Measurements from ENCODE around the gene PNPLA1.

Gene PNPLA1

DNA sequence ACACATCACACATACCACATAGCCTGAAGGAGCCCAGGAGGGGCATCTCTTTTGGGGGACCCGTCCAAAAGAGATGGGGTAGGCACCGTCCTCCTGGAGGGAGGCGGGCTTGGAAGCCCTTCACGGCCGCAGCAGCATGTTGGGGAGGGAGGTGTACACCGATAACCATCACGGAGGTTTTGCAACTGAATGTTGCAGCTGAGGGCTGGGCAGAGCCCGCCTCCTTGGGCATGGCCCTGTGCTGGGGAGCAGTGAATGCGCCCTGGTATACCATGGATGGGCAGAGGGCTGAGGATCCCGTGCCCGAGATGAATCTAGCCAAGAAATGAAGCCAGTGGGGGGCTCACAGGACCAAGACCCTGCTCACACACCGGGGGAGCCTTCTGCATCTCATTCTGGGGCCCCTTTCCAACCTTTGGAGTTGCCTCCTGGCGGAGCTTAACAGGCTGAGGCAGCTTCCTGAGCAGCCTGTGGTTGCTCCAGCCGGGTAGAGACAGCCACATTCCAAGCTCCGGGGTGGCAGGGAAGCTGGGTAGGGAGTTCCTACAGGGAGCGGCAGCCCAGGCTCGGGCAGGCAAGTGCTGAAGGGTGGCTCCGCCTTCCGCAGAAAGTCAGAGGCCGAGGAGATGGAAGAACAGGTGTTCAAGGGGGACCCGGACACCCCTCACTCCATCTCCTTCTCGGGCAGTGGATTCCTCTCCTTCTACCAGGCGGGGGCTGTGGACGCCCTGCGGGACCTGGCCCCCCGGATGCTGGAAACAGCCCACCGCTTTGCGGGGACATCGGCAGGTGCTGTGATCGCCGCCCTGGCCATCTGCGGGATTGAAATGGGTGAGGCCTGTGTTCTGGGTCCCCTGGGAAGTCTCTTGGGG, at the start of gene PNPLA1:
Gene PNPLA1 (plus strand): TSS at position 227 of the 872 bp plus-strand sequence. CDS start 400 bp downstream, at position 627.
- no peaks in the 10 kb centered on the region for H3K27me3 ChIP-seq (ENCODE audit: control insufficient read depth, insufficient read depth, low read length)
- no peak within 1 kb of the TSS for H3K9ac ChIP-seq (ENCODE audit: low read depth, low read length)
- H3K9me3 ChIP-seq (ENCODE audit: control insufficient read depth, insufficient read depth, low read length) = no peaks in the 10 kb centered on the region
- no peaks in the 10 kb centered on the region for H3K36me3 ChIP-seq (ENCODE audit: control insufficient read depth, insufficient read depth, low read length)
- H3K4me1 ChIP-seq (ENCODE audit: control insufficient read depth, insufficient read depth, low read length) = no peaks in the 10 kb centered on the region
- H3K4me3 ChIP-seq (ENCODE audit: low read depth, low read length) = no peak within 1 kb of the TSS

DNA sequence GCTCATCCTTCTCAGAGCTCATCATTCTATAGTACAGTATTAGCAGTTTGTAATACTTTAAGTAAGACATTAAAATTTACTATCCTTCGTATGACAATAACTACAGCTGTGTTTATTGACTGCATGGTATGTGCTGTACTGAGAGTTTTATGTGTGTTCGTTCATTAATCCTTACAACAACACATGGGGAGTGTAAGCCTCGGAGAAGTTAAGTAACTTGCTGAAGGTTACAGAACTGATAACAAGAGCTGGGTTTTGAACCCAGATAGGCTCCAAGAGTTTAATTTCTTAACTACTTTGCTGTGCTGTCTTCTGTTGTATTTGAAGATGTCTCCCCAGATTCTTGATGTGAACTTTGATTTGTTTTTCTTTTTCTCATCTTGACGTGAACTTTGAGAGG, 49.6 kb upstream of the PNPLA1 start:
- no peak overlapping the region for H3K4me3 ChIP-seq (ENCODE audit: low read depth, low read length)
- H3K27me3 ChIP-seq (ENCODE audit: control insufficient read depth, insufficient read depth, low read length) = no peaks in the 10 kb centered on the region
- no peak overlapping the region for H3K9ac ChIP-seq (ENCODE audit: low read depth, low read length)
- H3K36me3 ChIP-seq (ENCODE audit: control insufficient read depth, insufficient read depth, low read length) = peaks cover 38% of the 10 kb centered on the region
- no peaks in the 10 kb centered on the region for H3K4me1 ChIP-seq (ENCODE audit: control insufficient read depth, insufficient read depth, low read length)
- H3K9me3 ChIP-seq (ENCODE audit: control insufficient read depth, insufficient read depth, low read length) = no peaks in the 10 kb centered on the region

GRCh38 chr6:36221674-36222073, 48.2 kb upstream of the PNPLA1 start:
- Histone ChIP-seq H3K4me3 (ENCODE audit: low read depth, low read length) (no peak overlapping the region), H3K36me3 (ENCODE audit: control insufficient read depth, insufficient read depth, low read length) (peaks cover 23% of the 10 kb centered on the region), H3K9ac (ENCODE audit: low read depth, low read length) (no peak overlapping the region), H3K4me1 (ENCODE audit: control insufficient read depth, insufficient read depth, low read length) (no peaks in the 10 kb centered on the region), H3K9me3 (ENCODE audit: control insufficient read depth, insufficient read depth, low read length) (no peaks in the 10 kb centered on the region), H3K27me3 (ENCODE audit: control insufficient read depth, insufficient read depth, low read length) (no peaks in the 10 kb centered on the region)

DNA sequence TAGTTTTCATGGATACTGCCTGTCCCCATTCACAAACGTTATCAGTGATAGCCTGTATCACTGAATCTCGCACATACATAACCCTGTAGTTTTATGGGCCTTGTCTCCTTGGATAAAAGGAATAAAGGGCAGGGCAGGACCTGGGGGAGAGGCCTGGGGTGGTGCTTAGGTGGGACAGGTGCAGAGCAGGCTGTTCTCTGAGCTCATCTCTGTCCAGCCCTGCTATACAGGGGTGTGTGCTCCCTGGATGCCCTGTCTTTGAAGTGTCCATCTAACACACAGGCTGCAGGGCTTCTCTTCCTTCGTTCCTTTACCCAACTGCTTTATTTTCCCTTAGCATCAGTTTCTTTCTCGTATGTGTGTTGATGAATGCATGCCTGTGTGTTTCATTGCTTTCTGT, 46.9 kb upstream of the PNPLA1 start:
- no peaks in the 10 kb centered on the region for H3K9me3 ChIP-seq (ENCODE audit: control insufficient read depth, insufficient read depth, low read length)
- H3K9ac ChIP-seq (ENCODE audit: low read depth, low read length) = no peak overlapping the region
- no peaks in the 10 kb centered on the region for H3K4me1 ChIP-seq (ENCODE audit: control insufficient read depth, insufficient read depth, low read length)
- no peaks in the 10 kb centered on the region for H3K27me3 ChIP-seq (ENCODE audit: control insufficient read depth, insufficient read depth, low read length)
- peaks cover 24% of the 10 kb centered on the region for H3K36me3 ChIP-seq (ENCODE audit: control insufficient read depth, insufficient read depth, low read length)
- H3K4me3 ChIP-seq (ENCODE audit: low read depth, low read length) = no peak overlapping the region

- Histone ChIP-seq H3K9ac (ENCODE audit: low read depth, low read length) (no peak overlapping the region), H3K4me1 (ENCODE audit: control insufficient read depth, insufficient read depth, low read length) (no peaks in the 10 kb centered on the region), H3K27me3 (ENCODE audit: control insufficient read depth, insufficient read depth, low read length) (no peaks in the 10 kb centered on the region), H3K4me3 (ENCODE audit: low read depth, low read length) (no peak overlapping the region), H3K36me3 (ENCODE audit: control insufficient read depth, insufficient read depth, low read length) (peaks cover 22% of the 10 kb centered on the region), H3K9me3 (ENCODE audit: control insufficient read depth, insufficient read depth, low read length) (no peaks in the 10 kb centered on the region)
Measured at GRCh38 chr6:36223706-36224105, 46.2 kb upstream of the PNPLA1 start.

DNA sequence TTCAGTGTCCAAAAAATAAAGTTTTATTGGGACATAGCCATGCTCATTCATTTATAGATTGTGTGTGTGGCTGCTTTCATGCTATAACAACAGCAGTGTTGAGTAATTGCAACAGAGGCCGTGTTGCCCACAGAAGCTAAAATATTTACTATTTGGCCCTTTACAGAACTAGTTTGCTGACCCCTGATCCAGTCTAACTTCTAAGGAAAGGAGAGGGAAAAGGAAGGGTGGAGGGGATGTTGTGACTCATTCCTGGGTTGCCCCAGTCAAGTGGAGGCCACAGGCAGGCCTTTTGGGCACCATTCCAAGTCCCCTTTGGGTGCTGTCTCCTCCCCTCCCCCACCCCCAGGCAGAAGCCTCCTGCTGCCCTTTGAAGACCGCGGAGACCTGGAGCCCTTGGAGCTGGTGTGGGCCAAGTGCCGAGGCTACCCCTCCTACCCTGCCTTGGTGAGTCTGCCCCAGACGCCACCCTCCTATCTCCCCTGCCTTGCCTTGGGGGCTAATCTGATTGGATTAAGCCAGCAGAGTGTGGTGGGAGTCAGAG, 44.9 kb upstream of the PNPLA1 start:
- Histone ChIP-seq H3K27me3 (ENCODE audit: control insufficient read depth, insufficient read depth, low read length) (no peaks in the 10 kb centered on the region), H3K36me3 (ENCODE audit: control insufficient read depth, insufficient read depth, low read length) (peaks cover 30% of the 10 kb centered on the region), H3K9me3 (ENCODE audit: control insufficient read depth, insufficient read depth, low read length) (no peaks in the 10 kb centered on the region), H3K4me3 (ENCODE audit: low read depth, low read length) (no peak overlapping the region), H3K4me1 (ENCODE audit: control insufficient read depth, insufficient read depth, low read length) (no peaks in the 10 kb centered on the region), H3K9ac (ENCODE audit: low read depth, low read length) (no peak overlapping the region)

GRCh38 chr6:36226438-36227047, 43.3 kb upstream of the PNPLA1 start:
- no peak overlapping the region for H3K4me3 ChIP-seq (ENCODE audit: low read depth, low read length)
- H3K4me1 ChIP-seq (ENCODE audit: control insufficient read depth, insufficient read depth, low read length) = no peaks in the 10 kb centered on the region
- no peaks in the 10 kb centered on the region for H3K27me3 ChIP-seq (ENCODE audit: control insufficient read depth, insufficient read depth, low read length)
- H3K9me3 ChIP-seq (ENCODE audit: control insufficient read depth, insufficient read depth, low read length) = no peaks in the 10 kb centered on the region
- peaks cover 40% of the 10 kb centered on the region for H3K36me3 ChIP-seq (ENCODE audit: control insufficient read depth, insufficient read depth, low read length)
- H3K9ac ChIP-seq (ENCODE audit: low read depth, low read length) = no peak overlapping the region

DNA sequence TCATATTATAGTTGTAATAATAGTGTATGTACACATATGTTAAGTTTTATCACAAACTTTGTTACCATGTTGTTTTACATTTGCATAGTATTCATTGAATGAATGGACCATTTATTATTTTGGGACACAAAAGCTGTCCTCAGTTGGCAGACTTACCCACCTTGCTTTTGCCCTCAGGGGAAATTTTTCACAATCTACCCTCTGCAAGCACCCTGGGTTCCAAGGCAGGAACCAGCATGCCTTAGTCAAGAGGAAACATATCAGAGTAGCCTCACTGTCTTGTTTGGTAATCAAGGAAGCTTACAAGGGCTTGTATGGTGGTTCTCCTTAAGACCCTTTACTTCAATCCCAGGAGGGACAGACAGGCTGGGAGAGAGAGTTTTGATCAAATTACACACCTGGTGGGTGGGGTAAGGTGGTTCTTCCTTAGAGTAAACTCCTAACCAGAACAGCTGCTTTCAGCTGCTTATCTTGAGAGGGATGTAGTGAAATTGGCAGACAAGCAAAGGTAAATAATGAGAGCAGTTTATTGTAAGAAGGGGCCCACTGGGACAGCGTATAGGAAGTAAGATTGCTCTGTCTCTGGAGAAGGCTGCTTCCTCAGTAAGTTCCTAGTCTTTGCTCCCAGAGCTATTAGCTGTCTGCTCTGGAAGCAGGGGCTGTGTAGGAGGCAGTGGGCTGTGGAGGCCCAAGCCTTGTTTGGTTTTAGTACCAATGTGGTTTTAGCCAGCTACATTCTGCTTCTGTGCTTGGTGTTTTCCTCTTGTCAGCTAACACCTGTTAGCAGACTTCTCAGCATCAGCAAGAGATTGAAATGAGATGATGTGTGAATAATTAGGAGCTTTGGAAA, 42.3 kb upstream of the PNPLA1 start:
- Histone ChIP-seq H3K36me3 (ENCODE audit: control insufficient read depth, insufficient read depth, low read length) (peaks cover 40% of the 10 kb centered on the region), H3K9me3 (ENCODE audit: control insufficient read depth, insufficient read depth, low read length) (no peaks in the 10 kb centered on the region), H3K4me1 (ENCODE audit: control insufficient read depth, insufficient read depth, low read length) (no peaks in the 10 kb centered on the region), H3K9ac (ENCODE audit: low read depth, low read length) (no peak overlapping the region), H3K4me3 (ENCODE audit: low read depth, low read length) (no peak overlapping the region), H3K27me3 (ENCODE audit: control insufficient read depth, insufficient read depth, low read length) (no peaks in the 10 kb centered on the region)

- Histone ChIP-seq H3K36me3 (ENCODE audit: control insufficient read depth, insufficient read depth, low read length) (peaks cover 33% of the 10 kb centered on the region), H3K9ac (ENCODE audit: low read depth, low read length) (peak overlapping the region; percentile 12), H3K4me1 (ENCODE audit: control insufficient read depth, insufficient read depth, low read length) (no peaks in the 10 kb centered on the region)
Measured at GRCh38 chr6:36229223-36229622, 40.6 kb upstream of the PNPLA1 start.

DNA sequence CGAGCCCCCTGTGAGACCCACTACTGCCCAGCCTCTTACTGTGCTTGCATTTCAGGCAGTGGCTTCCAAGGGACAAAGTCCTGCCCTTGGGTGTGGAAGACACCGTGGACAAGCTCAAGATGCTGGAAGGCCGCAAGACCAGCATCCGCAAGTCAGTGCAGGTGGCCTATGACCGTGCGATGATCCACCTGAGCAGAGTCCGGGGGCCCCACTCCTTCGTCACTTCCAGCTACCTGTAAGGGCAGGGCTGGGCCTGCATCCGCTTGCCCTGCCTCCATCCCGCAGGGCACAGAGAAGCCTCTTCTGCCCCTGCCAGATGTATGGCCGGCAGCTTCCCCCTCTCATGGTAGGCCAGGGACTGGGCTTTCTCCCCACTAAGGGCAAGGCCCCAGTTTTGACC, 39.5 kb upstream of the PNPLA1 start:
- Histone ChIP-seq H3K4me1 (ENCODE audit: control insufficient read depth, insufficient read depth, low read length) (no peaks in the 10 kb centered on the region), H3K9ac (ENCODE audit: low read depth, low read length) (no peak overlapping the region), H3K27me3 (ENCODE audit: control insufficient read depth, insufficient read depth, low read length) (no peaks in the 10 kb centered on the region), H3K4me3 (ENCODE audit: low read depth, low read length) (no peak overlapping the region), H3K9me3 (ENCODE audit: control insufficient read depth, insufficient read depth, low read length) (no peaks in the 10 kb centered on the region), H3K36me3 (ENCODE audit: control insufficient read depth, insufficient read depth, low read length) (peaks cover 33% of the 10 kb centered on the region)

More at GRCh38 chr6:36229223-36229622, 40.6 kb upstream of the PNPLA1 start:
- Histone ChIP-seq H3K9me3 (ENCODE audit: control insufficient read depth, insufficient read depth, low read length) (no peaks in the 10 kb centered on the region), H3K27me3 (ENCODE audit: control insufficient read depth, insufficient read depth, low read length) (no peaks in the 10 kb centered on the region), H3K4me3 (ENCODE audit: low read depth, low read length) (no peak overlapping the region)

GRCh38 chr6:36232172-36232571, 37.7 kb upstream of the PNPLA1 start:
- no peak overlapping the region for H3K4me3 ChIP-seq (ENCODE audit: low read depth, low read length)
- no peaks in the 10 kb centered on the region for H3K4me1 ChIP-seq (ENCODE audit: control insufficient read depth, insufficient read depth, low read length)
- peaks cover 33% of the 10 kb centered on the region for H3K36me3 ChIP-seq (ENCODE audit: control insufficient read depth, insufficient read depth, low read length)
- H3K9ac ChIP-seq (ENCODE audit: low read depth, low read length) = no peak overlapping the region
- H3K9me3 ChIP-seq (ENCODE audit: control insufficient read depth, insufficient read depth, low read length) = no peaks in the 10 kb centered on the region
- no peaks in the 10 kb centered on the region for H3K27me3 ChIP-seq (ENCODE audit: control insufficient read depth, insufficient read depth, low read length)
